Tibial artery (tissue), 4 donors: Measurements from ENCODE around the gene GCC1.
"Not testable (repeated sequence)": the region's sequence is repeated elsewhere in the genome, so short reads cannot be mapped to it uniquely, and the experiment has no call there.

ENCODE experiments used
- DNase-seq, 2 donors: peaks; one replicate each; pipeline ENCODE4 v3.0.0-alpha.2; 2019
- H3K27ac ChIP-seq, 2 donors: fragments of 200-600 bp; sonication (generic) in 1 of 2; 1 replicate in 1 of 2; 2 replicates in 1 of 2; pipeline ENCODE4 v1.5.1; 2018 to 2019; ENCODE audit warnings: mild to moderate bottlenecking in 1 of 2
- H3K27me3 ChIP-seq, 2 donors: fragments of 200-600 bp; sonication (generic) in 1 of 2; one replicate each; pipeline versions ENCODE4 v1.5.1 to v1.6.0; 2016 to 2019
- H3K36me3 ChIP-seq, 3 donors: fragments of 200-600 bp; sonication (generic) in 2 of 3; one replicate each; pipeline ENCODE4 v1.5.1; 2016 to 2019; ENCODE audit warnings: mild to moderate bottlenecking in 2 of 3
- H3K4me1 ChIP-seq, 4 donors: fragments of 200-600 bp; sonication (generic) in 2 of 4; 1 replicate in 3 of 4; 2 replicates in 1 of 4; pipeline ENCODE4 v1.5.1; 2016 to 2019
- H3K4me3 ChIP-seq, 2 donors: fragments of 200-600 bp; sonication (generic) in 1 of 2; 1 replicate in 1 of 2; 2 replicates in 1 of 2; pipeline ENCODE4 v1.5.1; 2018 to 2019; ENCODE audit warnings: mild to moderate bottlenecking in 2 of 2
- H3K9me3 ChIP-seq, 3 donors: fragments of 200-600 bp; sonication (generic) in 1 of 3; one replicate each; pipeline ENCODE4 v1.5.1; 2016 to 2019
- CTCF ChIP-seq, 2 experiments: fragments of 200-600 bp in 1 of 2; fragments of 450-650 bp in 1 of 2; IDR thresholded peaks; one replicate each; pipeline ENCODE4 v1.5.1; 2017 to 2019; ENCODE audit warnings: antibody characterized with exemption in 2 of 2, mild to moderate bottlenecking in 1 of 2, moderate library complexity in 1 of 2
- intact Hi-C: fragments of 100-400 bp; cut with DNase I; formaldehyde crosslinking; loops from one replicate; pipeline ENCODE4 v1.15.0; 2023; ENCODE audit warnings: low total_unique reads

The GCC1 gene

GRCh38 chr7:127550247-127550646 is 35.1 kb downstream of the GCC1 start:
- no peak for TF ChIP-seq CTCF (IDR thresholded peaks at IDR 0.05)
- no peak overlapping the region for H3K27ac ChIP-seq
- H3K4me3 ChIP-seq: no peak overlapping the region
- no peaks in the 10 kb centered on the region for H3K4me1 ChIP-seq
- intact Hi-C loops: no loop called here
- H3K36me3 ChIP-seq: no peaks in the 10 kb centered on the region
- peaks cover 0 to 7% (median 0%) of the 10 kb centered on the region in 3 donors for H3K9me3 ChIP-seq
- no peaks in the 10 kb centered on the region for H3K27me3 ChIP-seq
- no peak for DNase-seq

GRCh38 chr7:127546313-127546712 is 39.1 kb downstream of the GCC1 start:
- Histone ChIP-seq H3K4me1 (no peaks in the 10 kb centered on the region), H3K9me3 (peaks cover 0 to 7% (median 0%) of the 10 kb centered on the region in 3 donors), H3K27me3 (no peaks in the 10 kb centered on the region), H3K36me3 (no peaks in the 10 kb centered on the region), H3K4me3 (no peak overlapping the region), H3K27ac (no peak overlapping the region)
- TF ChIP-seq CTCF (IDR thresholded peaks at IDR 0.05): no peak
- intact Hi-C loops: no loop called here
- DNase-seq: no peak

GRCh38 chr7:127541548-127541947 is 43.8 kb downstream of the GCC1 start:
- Histone ChIP-seq H3K4me1 (no peaks in the 10 kb centered on the region), H3K4me3 (no peak overlapping the region), H3K27me3 (peaks cover 0 to 6% of the 10 kb centered on the region in 2 donors), H3K36me3 (no peaks in the 10 kb centered on the region), H3K9me3 (peaks cover 0 to 7% (median 0%) of the 10 kb centered on the region in 3 donors), H3K27ac (no peak overlapping the region)
- no peak for TF ChIP-seq CTCF (IDR thresholded peaks at IDR 0.05)
- DNase-seq: no peak
- intact Hi-C loops: no loop called here

- H3K27ac ChIP-seq, H3K36me3 ChIP-seq, H3K4me3 ChIP-seq, H3K9me3 ChIP-seq, H3K4me1 ChIP-seq, intact Hi-C loops, H3K27me3 ChIP-seq, DNase-seq: not testable (repeated sequence)
These were observed 44.9 kb downstream of the GCC1 start for GRCh38 chr7:127540461-127540860.

- no peaks in the 10 kb centered on the region for H3K9me3 ChIP-seq
- TF ChIP-seq CTCF (IDR thresholded peaks at IDR 0.05): no peak
- intact Hi-C loops: no loop called here
- no peak overlapping the region for H3K27ac ChIP-seq
- no peaks in the 10 kb centered on the region for H3K36me3 ChIP-seq
- H3K4me3 ChIP-seq: no peak overlapping the region
- H3K27me3 ChIP-seq: peaks cover 0 to 6% of the 10 kb centered on the region in 2 donors
- H3K4me1 ChIP-seq: no peaks in the 10 kb centered on the region
- DNase-seq: no peak
These were observed 46.3 kb downstream of the GCC1 start for GRCh38 chr7:127539116-127539515.

GRCh38 chr7:127536741-127537140 is 48.7 kb downstream of the GCC1 start:
- no peak overlapping the region for H3K27ac ChIP-seq
- H3K4me3 ChIP-seq: no peak overlapping the region

More at GRCh38 chr7:127536741-127537140, 48.7 kb downstream of the GCC1 start:
- Histone ChIP-seq H3K9me3 (no peaks in the 10 kb centered on the region), H3K27me3 (peaks cover 0 to 9% of the 10 kb centered on the region in 2 donors), H3K36me3 (no peaks in the 10 kb centered on the region), H3K4me1 (no peaks in the 10 kb centered on the region)
- intact Hi-C loops: no loop called here
- no peak for TF ChIP-seq CTCF (IDR thresholded peaks at IDR 0.05)
- DNase-seq: no peak
